ENCODE results near the gene SIGLEC9.

- TF ChIP-seq CTCF (IDR thresholded peaks at IDR 0.05) (no peak), POLR2A (IDR thresholded peaks at IDR 0.05) (no peak)
These were observed 1.3 kb upstream of the SIGLEC9 start for GRCh38 chr19:51123381-51123800.
